WTC11 (cell line): ENCODE measurements around the gene ADGRE2. TPM values are rescaled to one million over a fixed set of nuclear protein-coding genes. Genes with fewer than 3 reads are reported as not detected.

Experiments used
- ATAC-seq: fragments of 200-7000 bp; cut with Tn5 transposase; 2 replicates; pipeline ENCODE4 v1.10.0; 2021; ENCODE audit warnings: mild to moderate bottlenecking, moderate library complexity
- CTCF ChIA-PET: fragments of 300-600 bp; sonication (Branson Sonifier 250); formaldehyde crosslinking; loops from one replicate; lab custom pipeline; 2021; ENCODE audit warnings: antibody characterized with exemption; lab: Charles Lee
- POLR2A ChIA-PET: fragments of 350-600 bp; sonication (Branson Sonifier 250); formaldehyde crosslinking; loops from one replicate; lab custom pipeline; 2021; ENCODE audit warnings: antibody characterized with exemption; lab: Charles Lee
- DNase-seq: peaks from one replicate; pipeline ENCODE4 v3.0.0; 2021; ENCODE audit warnings: low spot score
- H3K27ac Mint-ChIP-seq: 2 replicates; pipeline ENCODE4 v1.8.0; 2021; ENCODE audit warnings: mixed read lengths
- H3K27me3 Mint-ChIP-seq: 2 replicates; pipeline ENCODE4 v1.8.0; 2021; ENCODE audit warnings: low read depth, mild to moderate bottlenecking, moderate library complexity, mixed read lengths
- H3K36me3 Mint-ChIP-seq: 2 replicates; pipeline ENCODE4 v1.8.0; 2021; ENCODE audit warnings: mixed read lengths
- H3K4me1 Mint-ChIP-seq: 2 replicates; pipeline ENCODE4 v1.8.0; 2022; ENCODE audit warnings: mixed read lengths
- H3K4me3 Mint-ChIP-seq: 2 replicates; pipeline ENCODE4 v1.8.0; 2021; ENCODE audit warnings: mild to moderate bottlenecking, moderate library complexity, mixed read lengths
- H3K9me3 Mint-ChIP-seq: 2 replicates; pipeline ENCODE4 v1.8.0; 2021; ENCODE audit warnings: mixed read lengths
- ELF4 ChIP-seq: sonication (generic); formaldehyde crosslinking; IDR thresholded peaks from 2 replicates; pipeline ENCODE4 v1.8.1; 2022; ENCODE audit warnings: low read depth, mild to moderate bottlenecking, moderate library complexity, missing genetic modification reagents
- FOXP1 ChIP-seq: sonication (generic); formaldehyde crosslinking; IDR thresholded peaks from 2 replicates; pipeline ENCODE4 v1.8.0; 2022; ENCODE audit warnings: missing genetic modification reagents, mild to moderate bottlenecking, moderate library complexity, borderline replicate concordance
- GABPB1 ChIP-seq: sonication (generic); formaldehyde crosslinking; IDR thresholded peaks from 2 replicates; pipeline ENCODE4 v1.8.1; 2023; ENCODE audit warnings: mild to moderate bottlenecking, missing genetic modification reagents
- GTF2I ChIP-seq: fragments of 250-450 bp; sonication (Bioruptor Pico); conservative IDR thresholded peaks from 2 replicates; pipeline ENCODE4 v1.4.0; 2021; ENCODE audit warnings: mild to moderate bottlenecking
- MYBL2 ChIP-seq: sonication (generic); formaldehyde crosslinking; IDR thresholded peaks from 2 replicates; pipeline ENCODE4 v1.8.1; 2023; ENCODE audit warnings: mild to moderate bottlenecking, moderate library complexity, missing genetic modification reagents
- NR3C1 ChIP-seq: sonication (generic); formaldehyde crosslinking; conservative IDR thresholded peaks from 2 replicates; pipeline ENCODE4 v1.8.1; 2023; ENCODE audit warnings: low read depth, mild to moderate bottlenecking, missing genetic modification reagents
- ZNF232 ChIP-seq: sonication (generic); formaldehyde crosslinking; IDR thresholded peaks from 2 replicates; pipeline ENCODE4 v1.8.0; 2022; ENCODE audit warnings: mild to moderate bottlenecking, missing genetic modification reagents
- ZNF423 ChIP-seq: fragments of 250-450 bp; sonication (Bioruptor Pico); IDR thresholded peaks from 2 replicates; pipeline ENCODE4 v2.1.2; 2022; ENCODE audit warnings: mild to moderate bottlenecking, moderate library complexity
- ZNF671 ChIP-seq: fragments of 250-450 bp; sonication (Bioruptor Pico); IDR thresholded peaks from 2 replicates; pipeline ENCODE4 v1.8.0; 2021; ENCODE audit warnings: mild to moderate bottlenecking
- total RNA-seq: library from RNA; stranded (reverse); gene quantifications from 3 replicates; pipeline ENCODE4 v1.2.3, GENCODE V29; 2021
- TF ChIP-seq, protein P1 (sequence below): sonication (generic); formaldehyde crosslinking; conservative IDR thresholded peaks from 2 replicates; pipeline ENCODE4 v1.8.1; 2023; ENCODE audit warnings: mild to moderate bottlenecking, low read depth, missing genetic modification reagents, moderate library complexity
- TF ChIP-seq, protein P2 (sequence below): fragments of 250-450 bp; sonication (Bioruptor Pico); IDR thresholded peaks from 2 replicates; pipeline ENCODE4 v1.8.0; 2021; ENCODE audit warnings: mild to moderate bottlenecking
- TF ChIP-seq, protein P3 (sequence below): sonication (generic); formaldehyde crosslinking; IDR thresholded peaks from 2 replicates; pipeline ENCODE4 v1.8.1; 2022; ENCODE audit warnings: missing genetic modification reagents, borderline replicate concordance
- TF ChIP-seq, protein P4 (sequence below): sonication (generic); formaldehyde crosslinking; IDR thresholded peaks from 2 replicates; pipeline ENCODE4 v1.8.0; 2022; ENCODE audit warnings: missing genetic modification reagents
- TF ChIP-seq, protein P5 (sequence below): sonication (generic); formaldehyde crosslinking; IDR thresholded peaks from 2 replicates; pipeline ENCODE4 v1.8.1; 2023; ENCODE audit warnings: mild to moderate bottlenecking, moderate library complexity, missing genetic modification reagents
- TF ChIP-seq, protein P6 (sequence below): sonication (generic); formaldehyde crosslinking; IDR thresholded peaks from 2 replicates; pipeline ENCODE4 v1.8.1; 2022; ENCODE audit warnings: low read depth, missing genetic modification reagents, borderline replicate concordance
- TF ChIP-seq, protein P7 (sequence below): sonication (generic); formaldehyde crosslinking; IDR thresholded peaks from 2 replicates; pipeline ENCODE4 v1.8.0; 2023; ENCODE audit warnings: missing genetic modification reagents, mild to moderate bottlenecking, borderline replicate concordance

ADGRE2 gene
- total RNA-seq, 1 experiment from 2014 or later, result 4.0 TPM

DNA sequence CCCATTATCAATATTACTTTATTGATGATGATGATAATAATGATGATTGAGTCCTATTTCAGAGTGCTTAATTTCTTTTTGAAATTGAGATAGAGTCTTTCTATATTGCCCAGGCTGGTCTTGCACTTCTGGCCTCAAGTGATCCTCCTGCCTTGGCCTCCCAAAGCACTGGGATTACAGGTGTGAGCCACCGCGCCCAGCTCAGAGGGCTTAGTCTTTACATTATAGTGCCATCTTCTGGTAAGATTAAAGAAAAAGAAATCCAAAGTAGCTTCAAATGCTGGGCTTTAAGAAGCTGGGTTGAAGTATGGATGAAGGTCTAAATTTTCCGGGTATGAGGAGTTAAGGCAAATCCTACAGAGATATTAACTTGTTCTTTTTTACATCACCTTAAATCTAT, 91.9 kb downstream of the ADGRE2 start (continued):
- TF ChIP-seq, protein P1, sequence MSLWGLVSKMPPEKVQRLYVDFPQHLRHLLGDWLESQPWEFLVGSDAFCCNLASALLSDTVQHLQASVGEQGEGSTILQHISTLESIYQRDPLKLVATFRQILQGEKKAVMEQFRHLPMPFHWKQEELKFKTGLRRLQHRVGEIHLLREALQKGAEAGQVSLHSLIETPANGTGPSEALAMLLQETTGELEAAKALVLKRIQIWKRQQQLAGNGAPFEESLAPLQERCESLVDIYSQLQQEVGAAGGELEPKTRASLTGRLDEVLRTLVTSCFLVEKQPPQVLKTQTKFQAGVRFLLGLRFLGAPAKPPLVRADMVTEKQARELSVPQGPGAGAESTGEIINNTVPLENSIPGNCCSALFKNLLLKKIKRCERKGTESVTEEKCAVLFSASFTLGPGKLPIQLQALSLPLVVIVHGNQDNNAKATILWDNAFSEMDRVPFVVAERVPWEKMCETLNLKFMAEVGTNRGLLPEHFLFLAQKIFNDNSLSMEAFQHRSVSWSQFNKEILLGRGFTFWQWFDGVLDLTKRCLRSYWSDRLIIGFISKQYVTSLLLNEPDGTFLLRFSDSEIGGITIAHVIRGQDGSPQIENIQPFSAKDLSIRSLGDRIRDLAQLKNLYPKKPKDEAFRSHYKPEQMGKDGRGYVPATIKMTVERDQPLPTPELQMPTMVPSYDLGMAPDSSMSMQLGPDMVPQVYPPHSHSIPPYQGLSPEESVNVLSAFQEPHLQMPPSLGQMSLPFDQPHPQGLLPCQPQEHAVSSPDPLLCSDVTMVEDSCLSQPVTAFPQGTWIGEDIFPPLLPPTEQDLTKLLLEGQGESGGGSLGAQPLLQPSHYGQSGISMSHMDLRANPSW (CRISPR knock-in tag), result no peak
- TF ChIP-seq, protein P2, sequence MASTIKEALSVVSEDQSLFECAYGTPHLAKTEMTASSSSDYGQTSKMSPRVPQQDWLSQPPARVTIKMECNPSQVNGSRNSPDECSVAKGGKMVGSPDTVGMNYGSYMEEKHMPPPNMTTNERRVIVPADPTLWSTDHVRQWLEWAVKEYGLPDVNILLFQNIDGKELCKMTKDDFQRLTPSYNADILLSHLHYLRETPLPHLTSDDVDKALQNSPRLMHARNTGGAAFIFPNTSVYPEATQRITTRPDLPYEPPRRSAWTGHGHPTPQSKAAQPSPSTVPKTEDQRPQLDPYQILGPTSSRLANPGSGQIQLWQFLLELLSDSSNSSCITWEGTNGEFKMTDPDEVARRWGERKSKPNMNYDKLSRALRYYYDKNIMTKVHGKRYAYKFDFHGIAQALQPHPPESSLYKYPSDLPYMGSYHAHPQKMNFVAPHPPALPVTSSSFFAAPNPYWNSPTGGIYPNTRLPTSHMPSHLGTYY (CRISPR knock-in tag), result no peak
- no peak for TF ChIP-seq ZNF232 (CRISPR knock-in tag)
- no peak for TF ChIP-seq GABPB1 (CRISPR knock-in tag)

DNA sequence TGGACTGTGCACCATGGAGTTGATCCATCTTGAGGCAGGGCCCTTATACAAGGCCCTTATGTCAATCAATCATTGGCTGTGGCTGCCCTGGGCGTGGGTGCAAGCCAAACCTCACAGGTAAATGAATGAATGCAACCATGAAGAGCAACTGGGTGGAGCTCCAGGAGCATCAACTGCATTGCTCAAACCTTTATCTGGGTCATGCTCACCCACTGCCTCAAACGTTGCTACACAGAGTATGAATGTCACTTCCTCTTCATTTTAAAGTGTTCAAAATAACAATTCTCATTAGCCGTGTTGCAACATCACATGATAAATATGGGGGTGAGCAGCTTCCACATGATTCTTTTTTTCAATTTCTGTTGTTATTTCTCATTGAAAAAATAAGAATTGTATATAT, 94.9 kb downstream of the ADGRE2 start:
- DNase-seq (no peak), ATAC-seq (no peak)
- H3K4me1 Mint-ChIP-seq, result no peaks in the 10 kb centered on the region
- peaks cover 21% of the 10 kb centered on the region for H3K27me3 Mint-ChIP-seq
- no peak overlapping the region for H3K4me3 Mint-ChIP-seq
- 0 out of 2 replicates have a peak, but pooled peaks cover 4% of the 10 kb centered on the region for H3K9me3 Mint-ChIP-seq
- no peak overlapping the region for H3K27ac Mint-ChIP-seq
- H3K36me3 Mint-ChIP-seq, result no peaks in the 10 kb centered on the region
- POLR2A ChIA-PET, result no interaction called here
- CTCF ChIA-PET, result interaction anchor here (0.6 to 9.4 kb wide), 3 partner anchors 109 to 197 kb away, joined by 3 to 224 read pairs (median 7); partner anchors contain the start of gene NDUFB7
- TF ChIP-seq GTF2I (CRISPR knock-in tag) (no peak), ELF4 (CRISPR knock-in tag) (no peak), FOXP1 (CRISPR knock-in tag) (no peak), ZNF671 (CRISPR knock-in tag) (no peak), ZNF423 (CRISPR knock-in tag) (no peak), MYBL2 (CRISPR knock-in tag) (no peak), NR3C1 (CRISPR knock-in tag) (no peak)
- TF ChIP-seq, protein P3, sequence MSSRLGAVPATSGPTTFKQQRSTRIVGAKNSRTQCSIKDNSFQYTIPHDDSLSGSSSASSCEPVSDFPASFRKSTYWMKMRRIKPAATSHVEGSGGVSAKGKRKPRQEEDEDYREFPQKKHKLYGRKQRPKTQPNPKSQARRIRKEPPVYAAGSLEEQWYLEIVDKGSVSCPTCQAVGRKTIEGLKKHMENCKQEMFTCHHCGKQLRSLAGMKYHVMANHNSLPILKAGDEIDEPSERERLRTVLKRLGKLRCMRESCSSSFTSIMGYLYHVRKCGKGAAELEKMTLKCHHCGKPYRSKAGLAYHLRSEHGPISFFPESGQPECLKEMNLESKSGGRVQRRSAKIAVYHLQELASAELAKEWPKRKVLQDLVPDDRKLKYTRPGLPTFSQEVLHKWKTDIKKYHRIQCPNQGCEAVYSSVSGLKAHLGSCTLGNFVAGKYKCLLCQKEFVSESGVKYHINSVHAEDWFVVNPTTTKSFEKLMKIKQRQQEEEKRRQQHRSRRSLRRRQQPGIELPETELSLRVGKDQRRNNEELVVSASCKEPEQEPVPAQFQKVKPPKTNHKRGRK (CRISPR knock-in tag), result no peak
- TF ChIP-seq, protein P4, sequence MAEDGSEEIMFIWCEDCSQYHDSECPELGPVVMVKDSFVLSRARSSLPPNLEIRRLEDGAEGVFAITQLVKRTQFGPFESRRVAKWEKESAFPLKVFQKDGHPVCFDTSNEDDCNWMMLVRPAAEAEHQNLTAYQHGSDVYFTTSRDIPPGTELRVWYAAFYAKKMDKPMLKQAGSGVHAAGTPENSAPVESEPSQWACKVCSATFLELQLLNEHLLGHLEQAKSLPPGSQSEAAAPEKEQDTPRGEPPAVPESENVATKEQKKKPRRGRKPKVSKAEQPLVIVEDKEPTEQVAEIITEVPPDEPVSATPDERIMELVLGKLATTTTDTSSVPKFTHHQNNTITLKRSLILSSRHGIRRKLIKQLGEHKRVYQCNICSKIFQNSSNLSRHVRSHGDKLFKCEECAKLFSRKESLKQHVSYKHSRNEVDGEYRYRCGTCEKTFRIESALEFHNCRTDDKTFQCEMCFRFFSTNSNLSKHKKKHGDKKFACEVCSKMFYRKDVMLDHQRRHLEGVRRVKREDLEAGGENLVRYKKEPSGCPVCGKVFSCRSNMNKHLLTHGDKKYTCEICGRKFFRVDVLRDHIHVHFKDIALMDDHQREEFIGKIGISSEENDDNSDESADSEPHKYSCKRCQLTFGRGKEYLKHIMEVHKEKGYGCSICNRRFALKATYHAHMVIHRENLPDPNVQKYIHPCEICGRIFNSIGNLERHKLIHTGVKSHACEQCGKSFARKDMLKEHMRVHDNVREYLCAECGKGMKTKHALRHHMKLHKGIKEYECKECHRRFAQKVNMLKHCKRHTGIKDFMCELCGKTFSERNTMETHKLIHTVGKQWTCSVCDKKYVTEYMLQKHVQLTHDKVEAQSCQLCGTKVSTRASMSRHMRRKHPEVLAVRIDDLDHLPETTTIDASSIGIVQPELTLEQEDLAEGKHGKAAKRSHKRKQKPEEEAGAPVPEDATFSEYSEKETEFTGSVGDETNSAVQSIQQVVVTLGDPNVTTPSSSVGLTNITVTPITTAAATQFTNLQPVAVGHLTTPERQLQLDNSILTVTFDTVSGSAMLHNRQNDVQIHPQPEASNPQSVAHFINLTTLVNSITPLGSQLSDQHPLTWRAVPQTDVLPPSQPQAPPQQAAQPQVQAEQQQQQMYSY, result no peak
- TF ChIP-seq, protein P5, sequence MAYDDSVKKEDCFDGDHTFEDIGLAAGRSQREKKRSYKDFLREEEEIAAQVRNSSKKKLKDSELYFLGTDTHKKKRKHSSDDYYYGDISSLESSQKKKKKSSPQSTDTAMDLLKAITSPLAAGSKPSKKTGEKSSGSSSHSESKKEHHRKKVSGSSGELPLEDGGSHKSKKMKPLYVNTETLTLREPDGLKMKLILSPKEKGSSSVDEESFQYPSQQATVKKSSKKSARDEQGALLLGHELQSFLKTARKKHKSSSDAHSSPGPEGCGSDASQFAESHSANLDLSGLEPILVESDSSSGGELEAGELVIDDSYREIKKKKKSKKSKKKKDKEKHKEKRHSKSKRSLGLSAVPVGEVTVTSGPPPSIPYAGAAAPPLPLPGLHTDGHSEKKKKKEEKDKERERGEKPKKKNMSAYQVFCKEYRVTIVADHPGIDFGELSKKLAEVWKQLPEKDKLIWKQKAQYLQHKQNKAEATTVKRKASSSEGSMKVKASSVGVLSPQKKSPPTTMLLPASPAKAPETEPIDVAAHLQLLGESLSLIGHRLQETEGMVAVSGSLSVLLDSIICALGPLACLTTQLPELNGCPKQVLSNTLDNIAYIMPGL (CRISPR knock-in tag), result no peak
- TF ChIP-seq, protein P6, sequence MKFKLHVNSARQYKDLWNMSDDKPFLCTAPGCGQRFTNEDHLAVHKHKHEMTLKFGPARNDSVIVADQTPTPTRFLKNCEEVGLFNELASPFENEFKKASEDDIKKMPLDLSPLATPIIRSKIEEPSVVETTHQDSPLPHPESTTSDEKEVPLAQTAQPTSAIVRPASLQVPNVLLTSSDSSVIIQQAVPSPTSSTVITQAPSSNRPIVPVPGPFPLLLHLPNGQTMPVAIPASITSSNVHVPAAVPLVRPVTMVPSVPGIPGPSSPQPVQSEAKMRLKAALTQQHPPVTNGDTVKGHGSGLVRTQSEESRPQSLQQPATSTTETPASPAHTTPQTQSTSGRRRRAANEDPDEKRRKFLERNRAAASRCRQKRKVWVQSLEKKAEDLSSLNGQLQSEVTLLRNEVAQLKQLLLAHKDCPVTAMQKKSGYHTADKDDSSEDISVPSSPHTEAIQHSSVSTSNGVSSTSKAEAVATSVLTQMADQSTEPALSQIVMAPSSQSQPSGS, result no peak
- TF ChIP-seq, protein P7, sequence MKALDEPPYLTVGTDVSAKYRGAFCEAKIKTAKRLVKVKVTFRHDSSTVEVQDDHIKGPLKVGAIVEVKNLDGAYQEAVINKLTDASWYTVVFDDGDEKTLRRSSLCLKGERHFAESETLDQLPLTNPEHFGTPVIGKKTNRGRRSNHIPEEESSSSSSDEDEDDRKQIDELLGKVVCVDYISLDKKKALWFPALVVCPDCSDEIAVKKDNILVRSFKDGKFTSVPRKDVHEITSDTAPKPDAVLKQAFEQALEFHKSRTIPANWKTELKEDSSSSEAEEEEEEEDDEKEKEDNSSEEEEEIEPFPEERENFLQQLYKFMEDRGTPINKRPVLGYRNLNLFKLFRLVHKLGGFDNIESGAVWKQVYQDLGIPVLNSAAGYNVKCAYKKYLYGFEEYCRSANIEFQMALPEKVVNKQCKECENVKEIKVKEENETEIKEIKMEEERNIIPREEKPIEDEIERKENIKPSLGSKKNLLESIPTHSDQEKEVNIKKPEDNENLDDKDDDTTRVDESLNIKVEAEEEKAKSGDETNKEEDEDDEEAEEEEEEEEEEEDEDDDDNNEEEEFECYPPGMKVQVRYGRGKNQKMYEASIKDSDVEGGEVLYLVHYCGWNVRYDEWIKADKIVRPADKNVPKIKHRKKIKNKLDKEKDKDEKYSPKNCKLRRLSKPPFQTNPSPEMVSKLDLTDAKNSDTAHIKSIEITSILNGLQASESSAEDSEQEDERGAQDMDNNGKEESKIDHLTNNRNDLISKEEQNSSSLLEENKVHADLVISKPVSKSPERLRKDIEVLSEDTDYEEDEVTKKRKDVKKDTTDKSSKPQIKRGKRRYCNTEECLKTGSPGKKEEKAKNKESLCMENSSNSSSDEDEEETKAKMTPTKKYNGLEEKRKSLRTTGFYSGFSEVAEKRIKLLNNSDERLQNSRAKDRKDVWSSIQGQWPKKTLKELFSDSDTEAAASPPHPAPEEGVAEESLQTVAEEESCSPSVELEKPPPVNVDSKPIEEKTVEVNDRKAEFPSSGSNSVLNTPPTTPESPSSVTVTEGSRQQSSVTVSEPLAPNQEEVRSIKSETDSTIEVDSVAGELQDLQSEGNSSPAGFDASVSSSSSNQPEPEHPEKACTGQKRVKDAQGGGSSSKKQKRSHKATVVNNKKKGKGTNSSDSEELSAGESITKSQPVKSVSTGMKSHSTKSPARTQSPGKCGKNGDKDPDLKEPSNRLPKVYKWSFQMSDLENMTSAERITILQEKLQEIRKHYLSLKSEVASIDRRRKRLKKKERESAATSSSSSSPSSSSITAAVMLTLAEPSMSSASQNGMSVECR (CRISPR knock-in tag), result no peak
